H1 (cell line): ENCODE results near the gene PDGFD. TPM values are rescaled to one million over a fixed set of nuclear protein-coding genes. Genes with fewer than 3 reads are reported as not detected.

Source experiments
- JUN ChIP-seq: IDR thresholded peaks from 2 replicates; pipeline ENCODE4 v1.6.1; 2011; ENCODE audit warnings: low read depth, mild to moderate bottlenecking, improper control_type of control experiment, low read length
- RAD21 ChIP-seq, 2 experiments: IDR thresholded peaks in 1 of 2; conservative IDR thresholded peaks in 1 of 2; 2 replicates each; pipeline ENCODE4 v1.6.1; 2011; ENCODE audit warnings: low read depth in 2 of 2, low read length in 2 of 2, improper control_type of control experiment in 1 of 2, inconsistent platforms in 1 of 2, mild to moderate bottlenecking in 1 of 2, moderate library complexity in 1 of 2
- SIX5 ChIP-seq: IDR thresholded peaks from 2 replicates; pipeline ENCODE4 v1.6.1; 2011; ENCODE audit warnings: mild to moderate bottlenecking, low read depth, low read length
- polyA plus RNA-seq, 7 experiments: library from polyadenylated mRNA; depleted of rRNA in 3 of 7; stranded (reverse) in 5 of 7; unstranded in 2 of 7; fragments of >200 nt in 5 of 7; fragments of 200-250 nt in 2 of 7; gene quantifications; 1 replicate in 5 of 7; 2 replicates in 1 of 7; 4 replicates in 1 of 7; pipeline versions ENCODE4 v1.2.1 to v1.2.3, GENCODE V29; 2011 to 2013; ENCODE audit warnings: missing spikeins in 2 of 7, mixed read lengths in 2 of 7
- total RNA-seq: library from RNA; stranded (reverse); fragmentation: NEBNext Ultra II Directional; extraction: Animal tissue kit (Norgen Biotek cat#: 25700); gene quantifications from 2 replicates; pipeline ENCODE4 v1.2.1, GENCODE V29; 2021
- TF ChIP-seq, protein P1 (sequence below): IDR thresholded peaks from 2 replicates; pipeline ENCODE4 v1.6.1; 2012; ENCODE audit warnings: low read length, inconsistent platforms
- TF ChIP-seq, protein P2 (sequence below), 3 experiments: IDR thresholded peaks; 1 replicate in 2 of 3; 2 replicates in 1 of 3; pipeline versions ENCODE4 v1.5.1 to v1.6.1; 2011; ENCODE audit warnings: low read length in 3 of 3, mild to moderate bottlenecking in 3 of 3, inconsistent platforms in 2 of 3, low read depth in 1 of 3, moderate library complexity in 1 of 3; ENCODE audit not compliant: insufficient read depth in 1 of 3; ENCODE audit errors: control extremely low read depth in 1 of 3

PDGFD gene
- total and polyA plus RNA-seq, 2 of the 8 experiments (the other 6 are each of a cell fraction or from before 2014, with no cell fraction given), result 1.1 to 3.9 TPM

DNA sequence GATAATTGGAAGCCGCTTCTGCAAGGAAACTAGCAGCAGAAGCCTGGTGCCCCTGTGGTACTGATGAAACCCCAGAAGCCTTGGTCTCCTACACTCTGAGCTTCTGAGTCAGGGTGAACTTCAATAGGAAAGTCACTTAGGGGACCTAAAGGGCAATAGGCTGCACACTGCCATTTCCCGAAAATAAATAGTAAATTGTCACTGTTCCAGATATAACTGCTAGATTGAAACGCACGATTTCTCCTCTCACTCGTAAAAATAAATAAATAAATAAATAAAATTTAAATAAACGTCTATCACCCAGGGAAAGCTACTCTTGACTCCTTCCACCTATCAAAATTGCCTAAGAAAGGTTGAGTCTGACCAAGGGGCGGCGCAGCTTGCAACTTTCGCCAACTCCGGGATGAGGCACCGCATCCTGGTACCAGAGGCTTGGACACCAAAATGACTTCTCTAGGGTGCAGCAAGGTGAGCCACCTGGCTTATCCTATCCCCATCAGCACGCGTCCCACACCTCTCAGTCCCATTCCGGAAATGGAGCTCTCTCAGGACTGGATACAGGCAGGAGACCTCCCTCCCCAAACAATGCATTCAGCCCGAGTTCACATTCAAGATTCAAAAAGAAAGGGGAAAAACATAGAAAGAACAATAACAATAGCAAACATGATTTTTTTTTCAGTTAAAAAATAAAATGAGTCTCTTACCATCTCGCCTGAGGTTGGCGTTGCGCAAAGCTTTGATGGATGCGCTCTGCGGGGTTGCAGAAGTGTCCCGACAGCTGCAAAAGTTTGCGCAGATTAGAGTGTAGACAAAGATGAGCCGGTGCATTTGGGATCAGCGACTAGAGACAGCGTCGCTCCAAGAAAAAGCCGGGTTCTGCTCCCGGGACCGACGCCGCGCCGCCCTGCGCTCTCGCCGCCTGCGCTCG, 583 bp downstream of the PDGFD start (continued):
- TF ChIP-seq JUN (no peak), RAD21 (IDR thresholded peaks at IDR 0.05 in 1 of 2, conservative IDR thresholded peaks at IDR 0.05 in 1 of 2; ENCODE audit: low read depth in 2 of 2, low read length in 2 of 2) (0 out of 4 replicates have a peak, but pooled peaks of 1 of the 2 experiments have one; percentile 4), SIX5 (no peak)
- TF ChIP-seq, protein P1, sequence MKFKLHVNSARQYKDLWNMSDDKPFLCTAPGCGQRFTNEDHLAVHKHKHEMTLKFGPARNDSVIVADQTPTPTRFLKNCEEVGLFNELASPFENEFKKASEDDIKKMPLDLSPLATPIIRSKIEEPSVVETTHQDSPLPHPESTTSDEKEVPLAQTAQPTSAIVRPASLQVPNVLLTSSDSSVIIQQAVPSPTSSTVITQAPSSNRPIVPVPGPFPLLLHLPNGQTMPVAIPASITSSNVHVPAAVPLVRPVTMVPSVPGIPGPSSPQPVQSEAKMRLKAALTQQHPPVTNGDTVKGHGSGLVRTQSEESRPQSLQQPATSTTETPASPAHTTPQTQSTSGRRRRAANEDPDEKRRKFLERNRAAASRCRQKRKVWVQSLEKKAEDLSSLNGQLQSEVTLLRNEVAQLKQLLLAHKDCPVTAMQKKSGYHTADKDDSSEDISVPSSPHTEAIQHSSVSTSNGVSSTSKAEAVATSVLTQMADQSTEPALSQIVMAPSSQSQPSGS, result no peak
- TF ChIP-seq, protein P2, sequence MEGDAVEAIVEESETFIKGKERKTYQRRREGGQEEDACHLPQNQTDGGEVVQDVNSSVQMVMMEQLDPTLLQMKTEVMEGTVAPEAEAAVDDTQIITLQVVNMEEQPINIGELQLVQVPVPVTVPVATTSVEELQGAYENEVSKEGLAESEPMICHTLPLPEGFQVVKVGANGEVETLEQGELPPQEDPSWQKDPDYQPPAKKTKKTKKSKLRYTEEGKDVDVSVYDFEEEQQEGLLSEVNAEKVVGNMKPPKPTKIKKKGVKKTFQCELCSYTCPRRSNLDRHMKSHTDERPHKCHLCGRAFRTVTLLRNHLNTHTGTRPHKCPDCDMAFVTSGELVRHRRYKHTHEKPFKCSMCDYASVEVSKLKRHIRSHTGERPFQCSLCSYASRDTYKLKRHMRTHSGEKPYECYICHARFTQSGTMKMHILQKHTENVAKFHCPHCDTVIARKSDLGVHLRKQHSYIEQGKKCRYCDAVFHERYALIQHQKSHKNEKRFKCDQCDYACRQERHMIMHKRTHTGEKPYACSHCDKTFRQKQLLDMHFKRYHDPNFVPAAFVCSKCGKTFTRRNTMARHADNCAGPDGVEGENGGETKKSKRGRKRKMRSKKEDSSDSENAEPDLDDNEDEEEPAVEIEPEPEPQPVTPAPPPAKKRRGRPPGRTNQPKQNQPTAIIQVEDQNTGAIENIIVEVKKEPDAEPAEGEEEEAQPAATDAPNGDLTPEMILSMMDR (IDR thresholded peaks at IDR 0.05; ENCODE audit: control extremely low read depth in 1 of 3, insufficient read depth in 1 of 3, low read depth in 1 of 3, low read length in 3 of 3), result peak; percentile 13 to 32 (median 17); a peak in 3 of 4 replicates
